ENCODE data around the gene PGP.

PGP gene

GRCh38 chr16:2197765-2198164 is 16.9 kb downstream of the PGP start:
- no peak for DNase-seq

GRCh38 chr16:2196981-2197511 is 17.6 kb downstream of the PGP start:
- DNase-seq = no peak

GRCh38 chr16:2196162-2196980 is 18.3 kb downstream of the PGP start, which contains the start of gene CASKIN1:
Gene CASKIN1, minus strand, starts transcription at chr16:2196605. Its CDS starts 173 bp downstream, at chr16:2196432.
- DNase-seq = no peak

DNA sequence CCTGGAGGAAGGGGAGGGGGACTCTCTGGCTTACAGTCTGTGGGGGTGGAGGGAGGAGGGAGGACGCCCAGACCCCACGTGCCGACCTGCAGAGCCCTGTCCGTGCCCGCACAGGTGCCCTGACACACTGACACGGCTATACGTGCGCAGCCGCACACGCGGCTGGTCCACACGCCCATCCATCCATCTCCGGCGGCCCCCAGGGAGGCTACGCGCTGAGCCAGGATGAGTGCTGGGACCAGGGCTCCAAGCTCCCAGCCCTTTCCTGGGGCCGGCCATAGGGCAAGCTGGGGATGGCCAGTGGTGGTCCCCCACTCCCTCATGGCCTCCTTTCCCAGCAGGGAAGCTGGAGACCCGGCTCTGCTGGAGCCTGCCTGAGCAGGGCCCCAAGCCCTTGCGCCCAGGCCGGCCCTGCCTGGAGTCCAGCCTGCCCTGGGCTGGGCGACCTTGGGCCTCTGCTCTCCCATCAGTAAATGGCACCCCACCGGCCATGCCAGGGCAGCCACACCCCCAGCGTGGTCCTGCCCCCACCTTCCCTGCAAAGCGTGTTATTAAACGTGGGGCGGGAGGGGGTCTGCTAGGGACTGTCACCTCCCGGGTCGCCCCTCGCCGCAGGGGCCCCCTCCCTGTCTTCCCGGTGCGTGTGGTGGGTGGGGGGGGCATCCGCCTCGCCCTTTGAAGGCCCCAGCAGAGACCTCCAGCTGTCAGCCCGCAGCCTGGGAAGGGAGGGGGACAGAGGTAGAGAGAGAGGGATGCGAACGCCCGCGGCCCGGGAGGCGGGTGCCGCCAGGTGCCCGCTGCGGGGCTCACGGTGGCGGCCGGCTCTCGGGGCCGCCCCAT is 19.1 kb downstream of the PGP start:
- no peak for DNase-seq

DNA sequence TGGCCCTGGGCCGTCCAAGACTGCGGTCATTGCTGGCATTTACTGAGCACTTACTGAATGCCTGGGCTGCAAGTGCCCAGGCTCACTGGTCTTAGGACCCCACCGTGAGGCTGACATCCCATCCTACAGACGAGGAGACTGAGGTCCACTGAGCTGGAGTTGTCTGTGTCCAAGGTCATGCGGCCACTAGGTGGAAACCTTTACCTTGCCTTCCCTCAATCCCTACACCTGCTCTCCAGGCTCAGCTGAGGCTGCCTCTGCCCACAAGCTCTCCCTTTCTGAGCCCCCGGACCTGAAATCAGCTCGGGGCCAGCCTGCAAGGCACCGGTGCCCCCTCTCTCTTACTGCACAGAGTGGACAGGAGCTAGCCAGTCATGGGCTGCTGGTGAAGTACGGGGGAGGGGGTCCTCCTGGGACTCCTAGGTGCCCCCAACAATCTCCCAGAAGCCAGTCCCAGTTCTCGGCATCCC is 19.8 kb downstream of the PGP start:
- DNase-seq = peak; percentile 46

GRCh38 chr16:2194166-2194834 is 20.3 kb downstream of the PGP start:
- no peak for DNase-seq

DNA sequence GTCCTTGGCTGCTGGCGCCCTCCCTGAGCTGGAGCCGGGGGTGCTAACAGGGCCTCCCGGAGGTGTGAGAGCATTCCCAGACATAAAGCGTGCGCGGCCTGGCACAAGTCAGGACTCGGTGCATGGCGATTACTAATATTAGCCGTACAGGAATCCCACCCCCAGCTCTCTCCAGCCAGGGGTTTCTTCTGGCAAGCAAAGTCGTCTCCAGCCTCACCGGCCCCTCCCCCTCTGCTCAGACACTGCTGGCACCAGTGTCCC is 23.3 kb downstream of the PGP start:
- no peak for DNase-seq

DNA sequence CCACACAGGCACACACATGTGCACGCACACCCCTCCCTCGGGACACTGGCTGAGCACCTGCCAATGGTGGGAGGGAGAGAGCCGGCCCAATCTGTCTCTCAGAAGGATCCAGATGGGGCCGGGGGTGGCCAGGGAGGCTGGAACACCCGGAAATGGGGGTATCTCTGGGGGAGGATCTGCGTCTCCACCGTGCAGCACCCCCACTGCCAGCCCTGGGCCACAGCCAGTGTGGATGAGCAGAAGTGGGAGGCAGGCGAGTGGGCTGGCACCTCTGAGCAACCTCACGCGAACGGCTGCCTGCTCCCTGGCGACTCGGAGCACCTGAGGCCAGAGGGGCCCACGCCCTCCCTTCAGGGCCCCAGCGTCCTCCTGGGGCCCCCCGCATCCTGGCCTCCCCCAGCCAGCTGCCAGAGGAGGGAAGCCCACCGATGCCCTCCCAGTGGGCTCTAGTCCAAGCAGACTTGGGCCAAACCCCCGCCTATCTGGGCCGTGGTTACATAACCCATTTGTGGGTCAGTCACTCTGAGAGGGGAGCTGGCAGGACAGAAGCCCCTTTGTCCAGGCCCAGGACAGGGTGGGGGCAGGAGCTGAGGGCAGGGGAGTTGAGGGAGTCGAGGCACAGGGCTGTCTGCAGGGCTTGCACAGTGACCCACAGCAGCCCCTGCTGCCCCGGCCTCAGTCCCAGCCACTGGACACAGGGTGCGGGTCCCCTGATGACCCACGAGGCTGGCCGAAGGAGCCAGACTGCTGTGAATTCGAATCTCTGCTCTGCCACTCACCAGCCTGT is 23.8 kb downstream of the PGP start:
- DNase-seq = no peak

DNA sequence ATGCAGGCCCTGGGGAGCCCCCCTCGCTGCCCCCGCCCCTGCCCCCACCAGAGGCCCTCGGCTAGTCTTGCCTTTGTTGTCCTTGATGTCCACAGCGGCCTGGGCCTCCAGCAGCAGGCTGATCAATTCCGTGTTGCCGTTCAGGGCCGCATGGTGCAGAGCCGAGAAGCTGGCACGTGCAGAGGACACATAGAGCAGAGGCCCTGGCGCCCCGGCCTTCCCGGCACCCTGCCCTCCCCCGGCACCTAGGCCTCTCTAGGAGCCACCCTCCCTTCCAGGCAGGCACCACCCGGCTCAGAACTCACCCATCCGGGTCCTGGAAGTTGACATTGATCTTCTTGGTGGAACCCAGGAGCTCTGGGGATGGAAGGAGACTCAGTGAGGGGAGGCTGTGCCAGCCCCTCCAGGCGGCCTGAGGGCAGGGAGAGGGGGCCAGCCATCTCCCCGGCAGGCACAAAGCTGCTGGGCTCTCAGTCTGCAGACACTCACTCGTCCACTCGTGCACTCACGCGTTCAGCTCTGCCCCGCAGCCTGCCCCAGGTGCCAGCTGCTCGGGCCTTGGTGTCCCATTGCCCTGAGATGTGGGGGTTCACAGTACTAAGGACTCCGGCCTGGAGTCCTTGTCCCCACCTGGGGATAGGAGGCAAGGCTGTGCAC is 24.5 kb downstream of the PGP start:
- DNase-seq = no peak

DNA sequence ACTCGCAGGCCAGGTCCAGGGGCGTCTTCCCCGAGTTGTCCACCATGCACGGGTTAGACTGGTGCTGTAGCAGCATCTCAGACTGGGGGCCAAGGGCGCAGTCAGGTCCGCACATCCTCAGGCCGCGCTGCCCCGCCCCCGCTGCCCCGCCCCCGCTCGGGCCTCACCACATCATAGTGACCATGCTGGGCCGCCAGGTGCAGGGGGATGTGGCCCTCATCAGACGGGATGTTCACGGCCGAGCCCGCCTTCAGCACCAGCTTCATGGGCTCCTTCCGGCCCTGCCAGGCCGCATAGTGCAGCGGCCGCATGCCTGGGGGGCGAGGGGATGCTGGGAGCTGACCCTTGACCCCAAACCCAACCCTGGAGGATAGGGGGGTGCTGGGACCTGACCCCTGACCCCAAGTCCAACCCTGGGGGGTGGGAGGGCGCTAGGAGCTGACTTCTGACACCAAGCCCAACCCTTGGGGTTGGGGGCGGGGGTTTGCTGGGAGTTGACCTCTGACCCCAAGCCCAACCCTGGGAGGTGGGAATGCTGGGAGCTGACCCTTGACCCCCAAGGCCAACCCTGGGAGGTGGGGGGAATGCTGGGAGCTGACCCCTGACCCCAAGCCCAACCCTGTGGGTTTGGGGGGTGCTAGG is 25.3 kb downstream of the PGP start:
- DNase-seq = no peak

DNA sequence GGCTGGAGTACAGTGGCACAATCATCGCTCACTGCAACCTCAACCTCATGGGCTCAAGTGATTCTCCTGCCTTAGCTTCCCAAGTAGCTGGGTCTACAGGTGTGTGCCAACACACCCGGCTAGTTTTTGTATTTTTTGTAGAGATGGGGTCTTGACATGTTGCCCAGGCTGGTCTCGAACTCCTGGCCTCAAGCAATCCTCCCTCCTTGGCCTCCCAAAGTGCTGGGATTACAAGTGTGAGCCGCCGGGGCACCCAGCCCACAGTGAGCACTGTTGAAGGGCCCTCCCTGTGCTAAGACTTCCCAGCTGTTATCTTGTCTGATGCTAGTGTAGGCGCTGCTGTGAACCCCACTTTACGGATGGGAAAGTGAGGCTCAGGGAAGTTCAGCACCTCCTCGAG is 26.2 kb downstream of the PGP start:
- no peak for DNase-seq

DNA sequence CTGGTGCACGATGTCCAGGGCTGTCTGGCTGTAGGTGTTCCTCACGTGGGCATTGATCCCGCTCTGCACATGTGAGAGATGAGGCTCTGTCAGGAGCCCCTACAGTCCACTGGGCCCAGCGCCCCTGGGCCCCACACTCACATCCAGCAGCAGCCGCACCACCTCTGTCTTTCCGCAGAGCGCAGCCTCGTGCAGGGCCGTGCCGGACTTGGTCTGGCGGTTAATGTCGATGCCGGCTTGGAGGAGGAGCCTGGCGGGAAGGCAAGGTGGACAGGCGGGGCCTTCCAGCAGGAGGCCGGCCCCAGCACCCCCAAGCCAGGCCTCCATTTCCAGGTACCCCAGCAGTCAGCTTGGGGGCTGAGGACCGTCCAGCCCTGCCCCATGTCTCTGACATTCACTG is 27.4 kb downstream of the PGP start:
- no peak for DNase-seq

- no peak for DNase-seq
Observed at GRCh38 chr16:2186505-2186904, 28.1 kb downstream of the PGP start.

- no peak for DNase-seq
Observed at GRCh38 chr16:2186064-2186463, 28.6 kb downstream of the PGP start.

- no peak for DNase-seq
Observed at GRCh38 chr16:2184962-2185361, 29.7 kb downstream of the PGP start.

GRCh38 chr16:2184346-2184745 is 30.3 kb downstream of the PGP start:
- no peak for DNase-seq

GRCh38 chr16:2183671-2184070 is 31.0 kb downstream of the PGP start:
- DNase-seq = no peak

- DNase-seq = no peak
Observed at GRCh38 chr16:2181952-2182351, 32.7 kb downstream of the PGP start.

- no peak for DNase-seq
Observed at GRCh38 chr16:2180962-2181923, 33.4 kb downstream of the PGP start.

DNA sequence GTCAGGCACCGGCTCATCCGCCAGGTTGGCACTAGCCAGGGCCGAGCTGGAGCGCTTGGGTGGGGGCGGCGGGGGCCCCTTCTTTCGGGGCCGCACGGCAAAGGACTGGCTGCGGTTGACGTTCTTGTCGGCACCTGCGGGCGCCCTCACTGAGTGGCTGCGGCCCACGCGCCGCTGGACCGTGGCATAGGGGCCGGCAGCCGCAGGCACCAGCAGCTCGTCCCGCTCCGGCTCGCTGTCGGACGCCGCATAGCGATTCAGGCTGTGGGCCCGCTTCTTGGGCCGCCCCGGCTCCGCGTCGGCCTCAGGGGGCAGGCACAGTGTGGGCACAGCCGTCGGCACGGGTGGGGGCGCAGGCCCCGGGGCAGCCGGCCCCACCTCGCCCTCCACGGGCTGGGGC is 34.2 kb downstream of the PGP start:
- no peak for DNase-seq
